ENCODE data around the gene CORO1C. TPM values are rescaled to one million over a fixed set of nuclear protein-coding genes. Genes with fewer than 3 reads are reported as not detected.
A peak's percentile ranks its signal among the peaks of the same experiment; 100 is the strongest.

The CORO1C gene
- total RNA-seq, 4 donors from 2014 or later = 277 to 473 (median 342) TPM

- TF ChIP-seq POLR2AphosphoS5 (IDR thresholded peaks at IDR 0.05) (no peak), EP300 (IDR thresholded peaks at IDR 0.05) (no peak), POLR2A (IDR thresholded peaks at IDR 0.05) (no peak)
- TF ChIP-seq, protein P1, sequence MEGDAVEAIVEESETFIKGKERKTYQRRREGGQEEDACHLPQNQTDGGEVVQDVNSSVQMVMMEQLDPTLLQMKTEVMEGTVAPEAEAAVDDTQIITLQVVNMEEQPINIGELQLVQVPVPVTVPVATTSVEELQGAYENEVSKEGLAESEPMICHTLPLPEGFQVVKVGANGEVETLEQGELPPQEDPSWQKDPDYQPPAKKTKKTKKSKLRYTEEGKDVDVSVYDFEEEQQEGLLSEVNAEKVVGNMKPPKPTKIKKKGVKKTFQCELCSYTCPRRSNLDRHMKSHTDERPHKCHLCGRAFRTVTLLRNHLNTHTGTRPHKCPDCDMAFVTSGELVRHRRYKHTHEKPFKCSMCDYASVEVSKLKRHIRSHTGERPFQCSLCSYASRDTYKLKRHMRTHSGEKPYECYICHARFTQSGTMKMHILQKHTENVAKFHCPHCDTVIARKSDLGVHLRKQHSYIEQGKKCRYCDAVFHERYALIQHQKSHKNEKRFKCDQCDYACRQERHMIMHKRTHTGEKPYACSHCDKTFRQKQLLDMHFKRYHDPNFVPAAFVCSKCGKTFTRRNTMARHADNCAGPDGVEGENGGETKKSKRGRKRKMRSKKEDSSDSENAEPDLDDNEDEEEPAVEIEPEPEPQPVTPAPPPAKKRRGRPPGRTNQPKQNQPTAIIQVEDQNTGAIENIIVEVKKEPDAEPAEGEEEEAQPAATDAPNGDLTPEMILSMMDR (IDR thresholded peaks at IDR 0.05) = no peak
- Histone ChIP-seq H3K27me3 (peaks cover 3% of the 10 kb centered on the region), H3K4me3 (no peak overlapping the region), H3K9me3 (no peaks in the 10 kb centered on the region), H3K4me1 (peaks cover 0 to 28% (median 6%) of the 10 kb centered on the region in 3 donors), H3K27ac (no peak overlapping the region), H3K36me3 (no peaks in the 10 kb centered on the region)
- no CpG with 5 or more reads among the region's 9 CpGs for WGBS, 2 donors (ENCODE audit: low coverage in 1 of 2)
- ATAC-seq = no peak
These were observed 117.8 kb downstream of the CORO1C start for GRCh38 chr12:108613548-108613947.

DNA sequence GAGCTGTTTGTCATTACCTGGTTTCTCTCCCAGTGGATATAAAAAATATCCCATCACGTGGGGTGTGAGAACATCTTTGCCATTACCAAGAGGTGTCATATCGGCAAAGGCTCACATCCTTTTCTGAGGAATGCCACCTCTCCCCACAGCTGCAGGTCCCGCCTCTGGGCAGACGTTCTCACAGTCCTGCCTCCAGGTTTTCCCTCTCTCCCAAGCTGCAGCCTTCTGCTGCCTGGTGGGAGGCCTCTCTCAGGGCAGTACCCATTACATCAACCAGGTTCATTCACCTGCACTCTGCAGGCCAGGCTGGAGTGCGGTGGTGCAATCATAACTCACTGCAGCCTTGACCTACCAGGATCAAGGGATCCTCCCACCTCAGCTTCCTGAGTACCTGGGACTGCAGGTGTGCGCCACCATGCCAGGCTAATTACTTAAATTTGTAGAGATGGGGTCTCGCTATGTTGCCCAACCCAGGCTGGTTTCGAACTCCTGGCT is 118.5 kb downstream of the CORO1C start:
- peaks cover 10% of the 10 kb centered on the region for H3K27me3 ChIP-seq
- ATAC-seq = no peak
- H3K27ac ChIP-seq = no peak overlapping the region
- no peaks in the 10 kb centered on the region for H3K9me3 ChIP-seq
- H3K36me3 ChIP-seq = no peaks in the 10 kb centered on the region
- TF ChIP-seq POLR2A (IDR thresholded peaks at IDR 0.05) (no peak), EP300 (IDR thresholded peaks at IDR 0.05) (no peak), POLR2AphosphoS5 (IDR thresholded peaks at IDR 0.05) (no peak)
- TF ChIP-seq, protein P1 (IDR thresholded peaks at IDR 0.05) = no peak
- 67 to 76% methylated on average over 3 to 8 of the region's 8 CpGs for WGBS, 2 donors (ENCODE audit: low coverage in 1 of 2)
- no peak overlapping the region for H3K4me3 ChIP-seq
- H3K4me1 ChIP-seq = peaks cover 0 to 21% (median under 1%) of the 10 kb centered on the region in 3 donors

DNA sequence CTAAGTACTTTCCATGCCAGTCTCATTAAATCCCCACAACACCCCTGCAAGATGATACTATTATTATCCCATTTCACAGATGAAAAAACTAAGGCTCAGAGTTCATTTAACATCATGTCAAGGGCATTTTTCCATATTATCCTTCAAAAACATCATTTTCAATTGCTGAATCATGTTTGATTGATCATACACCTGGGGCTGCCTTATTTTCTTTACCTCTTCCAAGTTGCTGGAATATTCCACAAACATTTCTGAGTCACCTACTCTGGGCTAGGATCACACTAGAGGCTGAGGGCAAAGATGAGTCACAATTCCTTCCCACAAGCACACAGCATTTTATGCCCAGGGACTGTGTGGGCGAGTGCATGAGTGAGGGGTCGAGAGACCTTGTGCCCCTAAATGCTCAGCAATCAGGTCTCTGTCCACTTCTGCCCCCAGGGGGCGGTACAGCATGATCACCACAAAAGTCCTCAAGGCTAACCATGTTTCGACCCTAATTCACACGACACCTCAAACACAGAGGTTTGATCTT is 119.4 kb downstream of the CORO1C start:
- Histone ChIP-seq H3K9me3 (no peaks in the 10 kb centered on the region), H3K27ac (no peak overlapping the region), H3K36me3 (no peaks in the 10 kb centered on the region), H3K4me1 (peaks cover 0 to 17% (median 0%) of the 10 kb centered on the region in 3 donors), H3K4me3 (no peak overlapping the region), H3K27me3 (peaks cover 12% of the 10 kb centered on the region)
- no peak for ATAC-seq
- WGBS, 2 donors (ENCODE audit: low coverage in 1 of 2) = 67 to 73% methylated on average over 2 to 4 of the region's 5 CpGs
- TF ChIP-seq, protein P1 (IDR thresholded peaks at IDR 0.05) = peak in 3 of 4 experiments; percentile 14 to 51 (median 29)
- TF ChIP-seq POLR2A (IDR thresholded peaks at IDR 0.05) = no peak

DNA sequence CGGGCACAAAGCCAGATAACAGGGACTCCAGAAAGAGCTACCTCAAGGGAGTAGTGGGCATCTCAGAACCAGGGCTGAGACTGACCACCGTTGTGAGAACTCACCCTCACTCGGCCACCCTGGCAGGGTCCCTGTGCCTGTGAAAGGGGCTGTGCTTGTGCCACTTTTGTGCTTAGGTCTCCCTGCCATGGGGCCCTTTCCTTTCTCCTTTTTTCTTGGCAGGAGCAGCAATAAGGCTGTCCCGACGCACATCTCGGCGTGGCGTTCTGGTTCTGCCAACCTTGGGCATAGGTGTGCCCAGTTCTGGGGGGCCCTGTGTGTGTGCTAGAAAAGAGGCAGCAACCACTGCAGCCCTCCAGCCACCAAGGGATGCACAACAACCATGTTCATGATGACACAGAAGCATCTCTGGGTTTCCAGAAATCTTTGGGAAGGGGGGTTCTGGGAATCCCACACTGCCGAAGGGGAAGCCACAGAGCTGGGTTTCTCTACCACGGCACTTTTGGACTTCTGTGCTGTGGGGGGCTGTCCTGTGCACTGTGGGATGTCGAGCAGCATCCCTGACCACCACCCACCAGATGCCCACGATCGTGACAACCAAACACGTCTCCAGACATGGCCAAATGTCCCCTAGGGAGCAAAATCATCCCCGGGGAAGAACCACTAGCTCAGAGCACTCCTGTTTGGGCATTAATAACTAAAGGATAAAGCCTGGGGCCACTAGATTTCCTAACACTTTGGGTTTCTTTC is 120.3 kb downstream of the CORO1C start:
- H3K4me1 ChIP-seq = peaks cover 0 to 17% (median 0%) of the 10 kb centered on the region in 3 donors
- ATAC-seq = no peak
- H3K27ac ChIP-seq = no peak overlapping the region
- 67 to 100% methylated on average over 1 to 2 of the region's 15 CpGs for WGBS, 2 donors (ENCODE audit: low coverage in 1 of 2)
- TF ChIP-seq POLR2A (IDR thresholded peaks at IDR 0.05) = no peak
- no peak for TF ChIP-seq POLR2AphosphoS5 (IDR thresholded peaks at IDR 0.05)
- TF ChIP-seq, protein P1 (IDR thresholded peaks at IDR 0.05) = no peak
- TF ChIP-seq EP300 (IDR thresholded peaks at IDR 0.05) = no peak
- H3K4me3 ChIP-seq = no peak overlapping the region
- peaks cover 12% of the 10 kb centered on the region for H3K27me3 ChIP-seq
- no peaks in the 10 kb centered on the region for H3K36me3 ChIP-seq
- H3K9me3 ChIP-seq = no peaks in the 10 kb centered on the region

All from gastroesophageal sphincter (tissue), 4 donors.